Right cardiac atrium (tissue), 5 donors: ENCODE data around the gene COL24A1. TPM values are rescaled to one million over a fixed set of nuclear protein-coding genes. Genes with fewer than 3 reads are reported as not detected.
"Not testable (repeated sequence)": the region's sequence is repeated elsewhere in the genome, so short reads cannot be mapped to it uniquely, and the experiment has no call there.

Source experiments
- ATAC-seq, 2 donors: fragments of 200-7000 bp; cut with Tn5 transposase; one replicate each; pipeline versions ENCODE4 v1.8.0 to v1.9.1; 2020; ENCODE audit warnings: moderate library complexity in 2 of 2, mild to moderate bottlenecking in 1 of 2
- DNase-seq, 3 donors: peaks; one replicate each; pipeline ENCODE4 v3.0.0-alpha.2; 2020
- H3K27ac ChIP-seq: one replicate; pipeline ENCODE4 v1.5.1; 2013; ENCODE audit warnings: mild to moderate bottlenecking, low read length, control low read depth, moderate library complexity
- H3K27me3 ChIP-seq: one replicate; pipeline ENCODE4 v1.6.1; 2013; ENCODE audit not compliant: control insufficient read depth, insufficient read depth
- H3K4me1 ChIP-seq: one replicate; pipeline ENCODE4 v1.6.1; 2013; ENCODE audit warnings: low read length; ENCODE audit not compliant: control insufficient read depth, insufficient read depth
- H3K4me3 ChIP-seq: one replicate; pipeline ENCODE4 v1.5.1; 2013; ENCODE audit warnings: low read length, control low read depth
- H3K9me3 ChIP-seq: one replicate; pipeline ENCODE4 v1.6.1; 2013; ENCODE audit warnings: low read length; ENCODE audit not compliant: control insufficient read depth
- WGBS: extraction: QIAGEN DNeasy Blood & Tissue Kit; methylation state at CpG from one replicate; pipeline ENCODE4 v1.1.7; 2013; 5-methylcytosine and 5-hydroxymethylcytosine counted together
- intact Hi-C, 4 donors: fragments of 100-400 bp; cut with DNase I; formaldehyde crosslinking; loops; one replicate each; pipeline versions ENCODE4 v1.11.0 to v1.14.0; 2022 to 2023
- polyA plus RNA-seq: library from polyadenylated mRNA; stranded (reverse); fragments of 200-250 nt; gene quantifications from one replicate; pipeline ENCODE4 v1.2.3, GENCODE V29; 2013
- total RNA-seq, 4 donors: library from RNA; stranded (reverse); fragmentation: NEBNext Ultra II Directional; extraction: Animal tissue kit (Norgen Biotek cat#: 25700); gene quantifications; one replicate each; pipeline ENCODE4 v1.2.1, GENCODE V29; 2021
- donor health status: healthy with polysubstance abuse.
- donor health status: DM: no; HTN: yes; CAD: no.
- donor health status: DM: no; HTN: no; CAD: no.
- donor health status: DM: no; HTN: yes; CAD: no; lungs with severe emphysema.
- donor health status: DM: yes; HTN: yes; CAD: no.

COL24A1 gene
- total and polyA plus RNA-seq, 5 donors, result 0.93 to 6.9 (median 4.7) TPM

DNA sequence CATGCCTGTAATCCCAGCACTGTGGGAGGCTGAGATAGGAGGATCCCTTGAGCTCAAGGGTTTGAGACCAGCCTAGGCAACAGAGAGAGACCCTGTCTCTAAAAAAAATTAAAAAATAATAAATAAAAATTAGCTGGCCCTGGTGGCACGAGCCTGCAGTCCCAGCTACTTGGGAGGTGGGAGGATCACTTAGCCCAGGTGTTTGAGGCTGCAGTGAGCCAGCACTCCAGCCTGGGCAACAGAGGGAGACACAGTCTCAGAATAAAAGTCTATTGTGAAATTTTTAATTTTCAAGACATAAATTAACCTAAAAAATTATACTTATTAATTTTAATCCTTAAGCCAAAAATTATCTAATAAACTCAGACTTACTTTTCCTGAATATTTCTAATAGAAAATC lies 317.1 kb downstream of the COL24A1 start:
- 65% methylated on average over 1 of the region's 1 CpG for WGBS
- Histone ChIP-seq H3K9me3 (no peaks in the 10 kb centered on the region), H3K4me1 (no peaks in the 10 kb centered on the region), H3K27ac (no peak overlapping the region), H3K27me3 (no peaks in the 10 kb centered on the region), H3K4me3 (no peak overlapping the region)
- no peak for ATAC-seq
- DNase-seq, result no peak
- intact Hi-C loops, result no loop called here

DNA sequence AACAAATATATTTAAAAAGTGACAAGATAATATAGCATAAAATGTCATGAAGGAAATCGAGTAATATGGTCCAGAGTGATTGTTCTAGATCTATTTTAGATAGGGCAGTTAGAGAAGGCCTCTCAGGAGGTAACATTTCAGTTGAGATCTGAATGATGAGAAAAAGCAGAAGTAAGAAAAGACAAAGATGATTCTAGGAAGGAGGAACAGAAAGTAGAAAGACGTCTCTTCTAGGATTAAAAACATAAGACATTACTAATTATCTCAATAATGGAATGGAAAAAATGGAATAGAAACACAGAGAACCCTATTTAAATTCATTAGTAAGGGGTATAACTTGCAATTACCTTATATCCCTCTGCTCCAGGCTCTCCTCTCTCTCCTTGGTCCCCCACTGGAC lies 318.3 kb downstream of the COL24A1 start:
- DNase-seq (no peak), ATAC-seq (no peak)
- H3K4me1 ChIP-seq, result no peaks in the 10 kb centered on the region
- H3K27ac ChIP-seq, result no peak overlapping the region
- H3K4me3 ChIP-seq, result no peak overlapping the region
- no peaks in the 10 kb centered on the region for H3K27me3 ChIP-seq
- 68% methylated on average over 2 of the region's 2 CpGs for WGBS
- no peaks in the 10 kb centered on the region for H3K9me3 ChIP-seq
- intact Hi-C loops, result no loop called here

DNA sequence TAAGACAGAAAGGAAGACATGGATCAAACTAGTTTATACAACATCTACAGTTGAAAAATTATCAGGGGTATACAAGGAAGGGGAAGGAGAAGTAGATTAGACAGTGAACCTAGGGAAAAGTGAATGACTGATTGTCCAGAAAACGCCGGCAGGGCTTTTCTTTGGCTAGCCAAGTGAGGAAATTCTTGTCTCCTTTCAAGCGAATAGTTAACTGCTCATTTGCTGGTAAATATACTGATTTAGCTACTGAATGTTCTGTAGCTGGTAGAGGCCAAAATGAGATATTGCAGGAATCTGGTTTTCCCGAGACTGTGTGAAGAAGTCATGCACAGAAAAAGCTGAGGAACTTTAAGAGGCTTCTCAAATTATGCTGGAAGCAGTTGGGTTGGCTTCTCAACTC lies 319.8 kb downstream of the COL24A1 start:
- Histone ChIP-seq H3K4me1 (no peaks in the 10 kb centered on the region), H3K27ac (no peak overlapping the region), H3K9me3 (no peaks in the 10 kb centered on the region), H3K27me3 (no peaks in the 10 kb centered on the region), H3K4me3 (no peak overlapping the region)
- WGBS, result 48% methylated on average over 4 of the region's 4 CpGs
- ATAC-seq (no peak), DNase-seq (no peak)
- intact Hi-C loops, result no loop called here

DNA sequence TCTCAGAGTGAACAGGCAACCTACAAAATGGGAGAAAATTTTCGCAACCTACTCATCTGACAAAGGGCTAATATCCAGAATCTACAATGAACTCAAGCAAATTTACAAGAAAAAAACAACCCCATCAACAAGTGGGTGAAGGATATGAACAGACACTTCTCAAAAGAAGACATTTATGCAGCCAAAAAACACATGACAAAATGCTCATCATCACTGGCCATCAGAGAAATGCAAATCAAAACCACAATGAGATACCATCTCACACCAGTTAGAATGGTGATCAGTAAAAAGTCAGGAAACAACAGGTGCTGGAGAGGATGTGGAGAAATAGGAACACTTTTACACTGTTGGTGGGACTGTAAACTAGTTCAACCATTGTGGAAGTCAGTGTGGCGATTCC lies 323.4 kb downstream of the COL24A1 start:
- intact Hi-C loops, H3K27ac ChIP-seq, DNase-seq, H3K27me3 ChIP-seq, H3K4me1 ChIP-seq, H3K9me3 ChIP-seq, H3K4me3 ChIP-seq, ATAC-seq: not testable (repeated sequence)
- WGBS, result 89% methylated on average over 1 of the region's 2 CpGs

DNA sequence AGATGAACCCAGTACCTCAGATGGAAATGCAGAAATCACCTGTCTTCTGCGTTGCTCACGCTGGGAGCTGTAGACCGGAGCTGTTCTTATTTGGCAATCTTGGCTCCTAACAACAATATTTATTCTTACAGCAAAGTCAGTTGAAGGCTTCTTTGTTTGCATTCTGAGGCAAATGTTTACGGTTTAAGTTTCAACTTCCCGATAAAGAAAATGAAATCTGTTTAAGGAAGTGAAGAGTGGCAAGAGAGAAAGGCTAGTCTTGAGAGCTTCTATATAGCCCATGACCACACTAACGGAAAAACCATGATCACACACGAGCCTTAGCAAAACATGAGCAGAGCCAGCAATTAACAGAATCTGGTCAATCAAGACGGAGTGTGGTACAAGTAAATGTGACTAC lies 325.7 kb downstream of the COL24A1 start:
- DNase-seq (no peak), ATAC-seq (no peak)
- no peak overlapping the region for H3K27ac ChIP-seq
- 90% methylated on average over 8 of the region's 8 CpGs for WGBS
- intact Hi-C loops, result no loop called here
- H3K9me3 ChIP-seq, result no peaks in the 10 kb centered on the region
- no peaks in the 10 kb centered on the region for H3K4me1 ChIP-seq
- no peak overlapping the region for H3K4me3 ChIP-seq
- no peaks in the 10 kb centered on the region for H3K27me3 ChIP-seq

DNA sequence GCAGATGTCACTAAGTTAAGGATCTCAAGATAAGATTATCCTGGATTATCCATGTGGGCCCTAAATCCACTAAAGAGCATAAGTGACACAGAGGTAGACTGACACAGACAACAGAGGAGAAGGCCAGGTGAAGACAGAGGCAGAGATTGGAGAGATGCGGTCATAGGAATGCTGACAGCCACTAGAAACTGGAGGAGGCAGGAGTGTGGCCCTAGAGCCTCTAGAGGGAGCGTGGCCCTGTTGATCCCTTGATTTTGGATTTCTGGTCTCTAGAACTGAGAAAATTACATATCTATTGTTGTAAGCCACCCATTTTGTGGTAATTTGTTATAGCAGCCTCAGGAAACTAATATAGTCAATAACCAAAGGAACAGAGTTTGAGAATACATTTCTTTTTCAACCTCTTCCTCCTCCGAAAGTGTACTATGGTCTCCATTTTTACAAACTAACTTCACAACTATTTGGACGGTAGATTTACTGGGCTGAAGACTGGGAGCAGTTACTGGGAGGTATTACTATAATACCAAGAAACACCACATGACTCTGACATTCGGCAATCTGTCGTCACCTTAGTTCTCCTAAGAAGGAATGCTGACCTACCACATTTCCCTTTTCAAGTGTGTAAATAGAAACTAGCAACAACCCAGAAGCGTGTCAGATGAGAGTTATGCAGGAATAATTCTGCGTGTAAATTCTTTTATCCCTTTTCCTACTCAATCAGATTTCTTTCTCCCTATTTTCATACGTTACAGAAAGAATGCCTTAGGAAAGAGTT lies 332.3 kb downstream of the COL24A1 start:
- Histone ChIP-seq H3K9me3 (no peaks in the 10 kb centered on the region), H3K4me3 (no peak overlapping the region), H3K27me3 (no peaks in the 10 kb centered on the region), H3K27ac (no peak overlapping the region), H3K4me1 (no peaks in the 10 kb centered on the region)
- no peak for ATAC-seq
- 86% methylated on average over 9 of the region's 9 CpGs for WGBS
- intact Hi-C loops, result no loop called here
- DNase-seq, result no peak

DNA sequence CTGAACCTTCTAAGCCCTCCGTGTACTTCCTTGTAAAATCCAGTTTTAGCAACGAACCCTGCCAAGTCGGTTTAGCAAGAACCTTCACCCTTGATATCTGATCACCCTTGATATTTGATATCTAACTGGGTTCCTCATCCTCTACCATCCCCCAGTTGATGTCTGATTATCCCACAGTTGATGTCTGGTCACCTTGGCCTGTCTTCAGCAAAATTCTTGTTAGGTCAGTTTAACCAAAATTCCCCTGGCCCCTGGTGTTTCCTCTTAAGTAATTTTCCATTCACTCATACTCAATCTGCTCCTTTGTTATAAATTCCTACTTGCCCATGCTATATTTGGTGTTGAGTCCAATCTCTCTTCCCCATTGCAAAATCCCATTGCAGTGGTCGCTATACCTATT lies 333.9 kb downstream of the COL24A1 start:
- no peaks in the 10 kb centered on the region for H3K27me3 ChIP-seq
- intact Hi-C loops, result no loop called here
- no peaks in the 10 kb centered on the region for H3K4me1 ChIP-seq
- H3K4me3 ChIP-seq, result no peak overlapping the region
- ATAC-seq, result no peak
- no peak for DNase-seq
- WGBS, result 75% methylated on average over 4 of the region's 4 CpGs
- no peak overlapping the region for H3K27ac ChIP-seq
- no peaks in the 10 kb centered on the region for H3K9me3 ChIP-seq

DNA sequence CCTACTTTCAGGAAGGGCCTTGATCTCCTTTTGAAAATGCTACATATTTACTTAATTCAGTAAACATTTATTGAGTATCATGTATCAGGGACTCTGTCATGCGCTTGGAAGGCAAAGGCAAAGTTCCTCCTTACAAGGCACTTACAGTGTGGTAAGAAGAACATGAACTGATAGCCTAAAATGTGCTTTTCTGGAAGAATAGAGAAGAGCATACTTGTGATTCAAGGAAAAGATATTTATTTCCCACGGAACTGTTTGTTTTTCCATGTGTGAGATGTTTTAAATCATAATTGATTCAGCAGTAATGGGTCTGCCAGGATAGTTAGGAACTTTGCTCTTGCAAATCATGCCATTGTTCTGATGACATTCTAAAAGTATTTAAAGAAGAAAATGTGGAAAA lies 338.2 kb downstream of the COL24A1 start:
- 48% methylated on average over 2 of the region's 2 CpGs for WGBS
- no peaks in the 10 kb centered on the region for H3K4me1 ChIP-seq
- no peak for DNase-seq
- ATAC-seq, result no peak
- no peaks in the 10 kb centered on the region for H3K27me3 ChIP-seq
- intact Hi-C loops, result no loop called here
- no peak overlapping the region for H3K27ac ChIP-seq
- no peaks in the 10 kb centered on the region for H3K9me3 ChIP-seq
- H3K4me3 ChIP-seq, result no peak overlapping the region

DNA sequence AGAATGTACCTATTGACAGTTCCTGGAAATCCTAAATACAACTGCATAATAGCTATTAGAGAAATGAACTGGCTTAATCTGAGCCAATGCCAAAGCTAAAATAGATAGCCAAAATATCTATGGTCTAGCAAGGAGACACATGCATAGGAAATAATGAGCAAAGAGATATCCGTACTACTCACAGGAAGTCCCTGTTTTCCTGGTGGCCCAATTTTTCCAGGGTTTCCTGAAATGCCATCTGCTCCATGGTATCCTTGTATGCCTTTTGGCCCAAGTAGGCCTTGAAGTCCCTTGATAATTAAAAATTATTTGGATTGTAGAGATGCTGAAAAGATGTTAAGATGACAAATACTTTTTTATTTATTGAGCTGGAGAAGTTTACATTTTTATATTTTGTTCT lies 340.0 kb downstream of the COL24A1 start:
- Histone ChIP-seq H3K27ac (no peak overlapping the region), H3K4me1 (no peaks in the 10 kb centered on the region), H3K4me3 (no peak overlapping the region), H3K27me3 (no peaks in the 10 kb centered on the region), H3K9me3 (no peaks in the 10 kb centered on the region)
- 42% methylated on average over 1 of the region's 1 CpG for WGBS
- DNase-seq (no peak), ATAC-seq (no peak)
- intact Hi-C loops, result no loop called here

DNA sequence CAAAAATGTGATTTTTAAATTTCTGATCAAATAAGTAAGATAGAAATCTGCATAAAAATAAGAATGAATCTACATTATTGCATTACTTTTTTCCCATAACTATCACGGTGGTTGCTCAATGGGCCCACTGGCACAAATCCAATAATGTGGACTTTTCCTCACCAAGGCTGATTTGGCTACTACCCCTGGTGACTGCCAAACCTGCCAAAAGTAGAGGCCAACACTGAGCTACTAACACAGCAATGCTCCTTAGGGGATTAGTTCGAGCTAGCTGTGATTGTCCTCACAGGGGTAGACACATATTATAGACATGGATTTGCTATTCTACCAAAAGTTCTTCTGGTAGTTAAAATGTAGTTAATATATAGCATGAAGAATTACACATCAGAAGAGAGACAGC lies 340.7 kb downstream of the COL24A1 start:
- no peaks in the 10 kb centered on the region for H3K9me3 ChIP-seq

DNA sequence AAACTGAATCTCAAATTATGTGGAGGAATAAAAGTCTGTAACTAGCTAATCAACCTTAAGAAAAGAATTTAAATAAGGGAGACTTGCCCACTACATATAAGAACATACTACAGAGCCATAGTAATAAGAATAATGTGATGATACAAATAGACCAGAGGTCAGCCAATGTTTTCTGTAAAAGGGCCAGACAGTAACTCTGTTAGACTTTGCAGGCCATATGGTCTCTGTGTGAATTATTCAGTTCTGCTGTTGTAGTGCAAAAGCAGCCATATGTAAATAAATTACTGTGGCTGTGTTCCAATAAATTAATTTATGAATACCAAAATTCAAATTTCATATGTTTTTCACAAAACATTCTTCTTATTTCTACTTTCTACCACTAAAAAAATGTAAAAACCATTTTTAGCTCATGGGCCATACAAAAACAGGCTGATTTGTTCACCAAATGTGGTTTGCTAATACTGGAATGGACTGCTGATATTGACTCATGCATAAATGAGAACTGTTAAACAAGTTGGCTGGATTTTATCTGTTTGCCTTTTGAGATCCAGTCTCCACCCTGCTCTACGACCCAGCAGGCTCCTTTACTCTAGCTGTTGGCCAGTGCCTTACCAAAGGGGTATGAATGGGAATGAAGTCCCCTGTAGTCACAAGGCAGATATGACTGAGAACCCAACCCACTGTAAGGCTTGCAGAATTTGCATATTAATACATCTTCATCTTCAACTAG lies 350.2 kb downstream of the COL24A1 start:
- Histone ChIP-seq H3K27ac (no peak overlapping the region), H3K27me3 (no peaks in the 10 kb centered on the region), H3K9me3 (no peaks in the 10 kb centered on the region), H3K4me1 (no peaks in the 10 kb centered on the region), H3K4me3 (no peak overlapping the region)
- ATAC-seq (peak; percentile 40 to 56), DNase-seq (no peak)
- WGBS, result 44% methylated on average over 1 of the region's 1 CpG
- intact Hi-C loops, result no loop called here

More for the DNA sequence above, 340.7 kb downstream of the COL24A1 start:
- no peak overlapping the region for H3K27ac ChIP-seq
- intact Hi-C loops, result no loop called here
- H3K27me3 ChIP-seq, result no peaks in the 10 kb centered on the region
- ATAC-seq, result peak; percentile 75 to 91
- WGBS, result 60% methylated on average over 2 of the region's 2 CpGs
- peak; percentile 66 to 84 (median 70) for DNase-seq
- no peaks in the 10 kb centered on the region for H3K4me1 ChIP-seq
- no peak overlapping the region for H3K4me3 ChIP-seq
